ENCODE results near the gene CADM1.

The CADM1 gene

DNA sequence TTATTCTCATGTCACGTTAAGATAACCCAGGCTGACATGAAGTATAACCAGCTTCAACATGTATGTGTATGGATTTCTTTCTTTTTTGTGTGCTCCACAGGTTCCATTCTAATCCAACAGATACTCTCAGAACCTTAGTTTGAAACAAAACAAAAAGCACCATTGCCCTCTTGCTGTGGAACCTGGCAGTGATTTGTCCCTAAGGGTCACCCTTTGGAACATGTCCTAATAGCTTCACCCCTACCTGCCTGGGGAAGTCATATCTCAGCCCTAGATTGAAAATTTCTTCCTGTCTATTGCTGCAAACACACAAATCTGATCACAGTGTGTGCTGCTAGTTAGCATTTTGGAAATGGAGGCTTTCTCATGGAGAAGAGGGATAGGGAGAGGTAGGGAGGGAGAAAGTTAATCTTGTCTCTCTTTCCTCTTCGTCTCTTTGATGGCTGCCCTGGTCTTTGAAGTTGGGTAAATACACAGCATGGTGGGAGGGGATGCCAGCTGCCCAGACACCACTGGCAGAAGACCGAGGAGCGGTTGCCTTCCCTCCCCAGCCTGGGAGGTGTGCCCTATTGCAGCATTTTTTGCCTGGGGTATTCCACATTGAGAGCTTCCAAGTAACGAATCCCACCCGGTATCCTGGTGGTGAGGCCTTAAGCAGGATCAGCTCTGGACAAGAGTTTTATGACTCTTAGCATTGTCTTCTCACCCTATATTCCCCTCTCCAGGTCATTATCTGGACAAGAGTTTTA, 11.6 kb upstream of the CADM1 start:
- DNase-seq, result no peak

DNA sequence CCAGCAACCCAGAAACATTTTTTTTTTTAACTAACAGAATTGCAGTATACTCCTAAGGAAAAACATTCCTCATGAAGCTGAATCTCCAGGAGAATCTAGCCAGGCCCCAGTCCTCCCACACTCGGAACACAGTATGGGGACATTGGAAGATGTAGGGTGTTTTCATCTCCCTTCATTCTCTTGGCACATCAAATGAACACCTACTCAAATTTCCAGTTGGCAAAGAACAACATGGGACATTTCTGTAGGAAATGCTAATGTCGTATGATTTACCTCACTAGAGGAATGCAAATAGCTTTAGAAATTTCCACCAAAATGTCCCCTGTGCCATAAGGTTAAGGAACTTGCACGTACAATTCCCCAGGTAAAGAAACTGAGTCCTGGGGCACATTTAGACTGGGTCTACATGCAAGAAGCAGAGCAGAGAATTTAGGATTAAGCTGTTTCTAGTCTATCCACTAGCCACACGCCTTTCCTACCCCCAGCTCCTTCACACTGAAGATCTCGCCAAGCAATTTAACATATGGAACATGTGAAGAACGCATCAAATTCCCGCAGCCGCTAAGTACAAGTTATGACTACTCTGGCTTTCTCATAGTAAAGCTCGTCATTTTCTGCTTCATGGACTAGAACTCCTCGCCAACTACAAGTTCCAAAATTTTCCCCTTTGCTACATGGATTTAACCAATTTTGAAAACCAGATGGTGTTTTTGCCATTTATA, 2.9 kb upstream of the CADM1 start:
- no peak for DNase-seq

GRCh38 chr11:115505175-115505574, 960 bp upstream of the CADM1 start:
- DNase-seq, result peak; percentile 17

DNA sequence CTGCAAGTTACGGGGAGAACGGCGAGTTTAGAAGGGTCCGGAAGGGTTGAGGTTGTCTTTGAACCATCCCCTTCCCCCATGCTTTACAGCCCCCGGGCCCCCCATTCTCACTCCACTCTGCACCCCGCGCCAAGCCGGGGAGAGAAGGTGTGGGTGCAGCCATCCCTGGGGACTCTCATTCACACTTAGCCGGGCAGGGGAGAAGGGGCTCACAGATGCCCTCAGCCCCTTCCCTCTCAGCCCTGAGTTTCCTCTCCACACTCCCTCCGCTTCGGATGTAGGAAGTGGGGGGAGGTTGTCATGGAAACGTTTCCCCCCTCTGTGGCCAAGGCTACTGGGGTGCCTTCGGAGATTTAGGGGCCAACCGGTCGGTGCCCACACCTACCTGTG, 334 bp downstream of the CADM1 start:
- no peak for DNase-seq

DNA sequence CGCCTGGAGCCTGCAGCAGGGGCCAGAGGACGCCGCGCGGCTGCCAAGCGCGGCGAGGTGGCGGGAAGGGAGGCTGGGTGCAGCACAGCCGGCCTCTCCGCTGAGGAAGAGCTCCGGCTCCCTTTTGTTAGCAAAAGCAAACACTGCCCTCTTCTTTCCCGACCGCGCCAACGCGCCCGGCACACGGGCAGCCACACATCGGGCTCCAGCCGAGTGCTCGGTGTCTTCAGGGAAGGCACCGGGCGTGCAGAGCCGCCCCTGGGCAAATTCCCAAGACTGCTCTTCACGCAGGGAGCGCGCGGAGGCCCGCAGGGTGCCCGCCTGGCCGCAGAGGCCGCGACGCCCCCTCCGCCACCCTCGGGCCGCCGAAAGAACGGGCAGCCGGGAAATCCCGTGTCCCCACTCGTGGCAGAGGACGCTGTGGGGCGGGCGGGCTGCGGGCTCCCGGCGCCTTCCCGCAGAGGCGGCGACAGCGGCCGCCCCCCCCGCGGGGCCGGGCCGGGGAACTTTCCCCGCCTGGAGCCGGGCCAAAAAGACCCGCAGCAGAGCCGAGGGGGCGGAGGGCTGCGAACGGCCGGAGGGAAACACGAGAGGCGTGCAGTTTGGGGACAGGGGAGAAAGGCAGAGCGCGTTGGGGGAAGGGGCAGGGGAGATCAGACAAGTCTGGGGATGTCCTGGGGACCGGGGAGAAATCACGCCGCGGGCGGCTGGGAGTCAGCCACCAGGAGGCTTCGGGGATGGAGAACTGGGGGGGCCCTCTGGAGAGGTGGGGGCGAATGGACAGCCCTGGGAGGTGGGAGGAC, 931 bp downstream of the CADM1 start:
- peak; percentile 80 for DNase-seq

GRCh38 chr11:115502636-115503082, 1.6 kb downstream of the CADM1 start:
- peak; percentile 60 for DNase-seq

GRCh38 chr11:115501893-115502589, 2.2 kb downstream of the CADM1 start:
- peak; percentile 64 for DNase-seq

DNA sequence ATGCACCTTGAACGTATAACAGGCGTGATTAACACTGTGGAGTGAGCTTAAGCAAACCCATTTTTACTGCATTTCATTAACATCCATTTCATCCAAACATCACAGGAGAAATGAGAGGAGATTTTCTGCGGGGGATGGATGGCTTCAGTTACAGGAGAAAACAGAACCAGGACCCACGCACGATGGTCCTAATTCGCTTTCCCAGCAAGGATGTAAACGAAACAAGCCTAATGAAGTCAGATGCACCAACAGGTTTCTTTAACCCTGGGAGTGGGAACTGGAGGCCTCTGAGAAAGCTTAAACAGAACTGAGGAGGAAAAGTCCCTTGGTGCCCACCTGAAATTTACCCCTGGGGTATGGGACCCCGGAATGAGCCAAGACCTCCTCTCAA, 2.7 kb downstream of the CADM1 start:
- no peak for DNase-seq

DNA sequence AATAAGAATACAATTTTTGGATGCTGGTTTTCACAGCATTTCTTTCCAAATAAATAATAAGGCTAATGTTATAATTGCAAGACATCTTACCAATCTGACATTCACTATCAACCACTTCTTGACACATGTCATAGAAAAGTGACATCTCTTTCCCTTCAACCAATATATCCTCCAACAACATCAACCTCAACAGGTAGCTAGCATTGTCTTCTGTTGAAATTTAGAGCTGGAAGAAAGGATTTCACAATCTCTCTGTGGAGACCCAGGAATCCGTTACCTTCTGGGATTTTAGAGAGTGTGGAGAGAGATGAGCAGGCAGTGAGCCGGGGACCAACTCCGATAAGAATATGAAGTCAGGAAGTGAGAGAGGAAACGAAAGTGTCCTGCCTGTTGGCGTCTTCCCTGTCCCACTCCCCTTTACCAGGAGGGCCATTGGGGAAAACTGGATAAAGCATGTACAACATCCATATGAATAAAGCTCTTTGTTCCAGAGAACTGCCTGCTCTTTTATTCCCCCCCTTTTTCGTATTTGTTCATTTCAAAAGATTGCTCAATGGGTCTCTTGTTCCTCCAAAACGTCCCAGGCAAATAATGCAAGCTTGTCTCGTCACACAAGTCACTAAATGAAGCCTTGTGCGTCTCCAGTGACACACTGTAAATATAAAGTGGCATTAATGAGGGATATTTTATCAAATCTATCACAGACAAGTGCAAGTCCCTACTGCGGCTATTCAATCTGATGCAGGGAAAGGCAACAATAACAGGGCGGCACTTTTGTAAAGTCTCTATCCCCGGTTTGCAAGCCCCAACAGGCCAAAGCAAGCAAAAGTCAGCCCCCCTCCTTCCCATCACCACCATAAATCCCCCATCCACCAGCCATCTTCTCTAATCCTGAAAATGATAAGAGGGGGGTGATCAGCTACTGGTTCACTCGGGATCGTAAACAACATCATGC, 3.4 kb downstream of the CADM1 start:
- peak; percentile 63 for DNase-seq

DNA sequence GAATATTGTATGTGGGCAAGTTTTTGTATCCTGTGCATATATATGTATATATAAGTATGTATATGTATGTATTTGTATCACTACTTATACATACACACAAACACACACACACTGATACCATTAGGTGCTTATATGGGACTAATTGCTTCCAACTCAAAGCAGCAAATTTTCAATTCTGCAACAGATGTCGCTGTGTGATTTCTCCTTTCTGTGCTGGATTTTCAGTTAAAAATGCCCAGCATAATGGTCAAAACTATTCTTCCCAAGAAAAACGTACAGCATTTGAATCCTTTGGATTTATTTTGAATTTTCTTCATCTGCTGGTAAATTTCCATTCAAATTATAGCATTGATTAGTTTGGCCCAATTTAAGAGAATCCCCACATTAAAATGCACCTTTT, 4.3 kb downstream of the CADM1 start:
- no peak for DNase-seq

- DNase-seq, result no peak
Measured at GRCh38 chr11:115499241-115499799, 4.9 kb downstream of the CADM1 start.

DNA sequence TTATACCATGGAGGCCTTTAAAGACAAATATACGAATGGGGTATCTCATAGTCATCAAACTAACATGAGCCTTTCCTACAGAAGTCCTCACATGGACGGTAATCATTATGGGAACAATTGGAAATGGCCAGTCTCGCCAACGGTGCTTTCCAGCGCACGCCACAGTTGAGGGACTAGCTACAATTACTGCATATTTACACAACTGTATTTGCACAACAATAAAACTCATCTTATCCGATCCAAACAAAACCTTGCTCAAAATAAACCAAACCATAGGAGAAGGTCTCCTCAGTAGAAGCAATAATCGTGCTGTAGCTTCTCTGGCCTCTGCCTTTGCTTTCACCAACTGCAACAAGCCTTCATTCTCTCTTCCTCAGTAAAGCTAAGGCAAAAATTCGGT, 5.9 kb downstream of the CADM1 start:
- peak; percentile 90 for DNase-seq

GRCh38 chr11:115497303-115497702, 6.9 kb downstream of the CADM1 start:
- DNase-seq, result no peak

DNA sequence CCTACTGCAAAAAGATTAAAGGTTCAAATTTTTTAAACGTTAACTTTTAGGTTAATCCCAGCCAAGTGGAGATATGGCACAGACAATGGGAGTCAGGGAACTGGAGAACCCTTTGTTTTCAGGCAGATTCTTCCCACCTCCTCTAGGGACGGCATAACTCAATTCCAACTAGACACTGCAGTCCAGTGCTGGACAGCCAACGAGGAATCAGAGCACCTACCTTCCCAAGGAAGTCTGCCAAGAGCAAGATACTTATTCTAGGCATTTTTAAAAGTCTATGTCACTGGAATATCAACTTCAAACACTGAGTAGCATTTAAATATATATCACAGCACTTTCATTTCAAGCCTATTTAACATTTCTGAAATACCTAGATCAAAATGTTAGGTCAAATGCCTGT, 7.3 kb downstream of the CADM1 start:
- no peak for DNase-seq

DNA sequence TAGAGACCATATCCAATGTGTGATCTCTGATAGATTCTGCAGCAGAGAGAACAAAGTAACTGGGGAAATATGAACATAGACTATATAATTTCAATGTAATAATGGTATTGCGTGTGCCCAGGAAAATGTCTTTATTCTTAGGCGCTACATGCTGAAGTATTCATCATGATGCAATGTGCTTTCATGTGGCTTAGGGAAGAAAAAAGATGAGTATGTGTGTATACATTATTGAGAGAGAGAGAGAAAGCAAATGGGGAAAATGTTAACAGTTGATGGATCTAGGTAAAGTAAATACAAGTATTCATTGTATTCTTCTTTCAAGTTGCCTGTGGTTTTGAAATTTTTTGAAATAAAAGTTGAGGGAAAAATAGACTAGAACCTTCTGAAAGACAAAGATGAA, 10.3 kb downstream of the CADM1 start:
- no peak for DNase-seq

- no peak for DNase-seq
Measured at GRCh38 chr11:115493488-115493887, 10.7 kb downstream of the CADM1 start.

GRCh38 chr11:115489466-115489865, 14.7 kb downstream of the CADM1 start:
- no peak for DNase-seq

DNA sequence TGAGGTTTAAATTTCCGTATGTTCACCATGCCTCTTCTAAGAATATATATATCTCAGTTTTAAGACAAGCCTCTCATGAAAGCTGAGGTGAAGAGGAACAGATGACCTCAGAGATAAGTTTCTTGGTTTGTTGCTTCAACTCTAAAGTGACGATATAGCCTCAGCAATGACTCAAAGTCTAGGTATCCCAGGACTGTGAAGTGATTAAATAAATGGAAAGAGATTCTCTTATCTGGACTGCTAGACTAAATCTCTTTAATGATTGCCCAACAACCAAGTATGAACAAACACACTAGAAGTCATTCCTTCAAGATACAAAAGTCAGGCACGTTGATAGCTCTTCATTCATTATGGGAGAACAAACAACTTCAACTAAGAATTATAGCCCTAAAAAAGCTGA, 15.3 kb downstream of the CADM1 start:
- no peak for DNase-seq

- no peak for DNase-seq
Measured at GRCh38 chr11:115481528-115481927, 22.7 kb downstream of the CADM1 start.

- no peak for DNase-seq
Measured at GRCh38 chr11:115480611-115481010, 23.6 kb downstream of the CADM1 start.

DNA sequence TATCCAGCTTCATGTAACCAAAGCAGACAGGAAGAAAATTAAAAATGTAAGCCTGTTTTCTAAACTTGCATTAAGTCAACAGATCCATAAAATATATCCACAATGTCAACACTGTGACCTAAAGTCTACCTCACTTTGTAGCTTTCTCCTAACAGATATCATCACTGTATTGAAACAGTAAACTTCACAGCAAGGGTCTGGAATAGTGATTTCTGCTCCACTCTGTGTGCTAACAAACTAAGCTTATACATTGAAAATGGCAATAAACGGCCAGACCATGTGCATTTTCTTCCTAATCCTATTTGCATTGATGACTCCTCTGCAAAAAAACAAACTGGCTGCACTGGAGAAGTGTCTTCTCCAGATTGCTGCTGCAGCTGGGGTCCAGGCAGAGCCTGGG, 26.8 kb downstream of the CADM1 start:
- no peak for DNase-seq
